ENCODE measurements around the gene SDC3. TPM values are rescaled to one million over a fixed set of nuclear protein-coding genes. Genes with fewer than 3 reads are reported as not detected.

The SDC3 gene
- total RNA-seq, 4 donors from 2014 or later: 2.9 to 11.6 (median 5.1) TPM

- H3K36me3 ChIP-seq: peaks cover 0 to 10% (median 0%) of the 10 kb centered on the region in 3 donors
- H3K27ac ChIP-seq: no peak overlapping the region
- intact Hi-C loops (cut with DNase I): no loop called here
- H3K27me3 ChIP-seq: peaks cover 0 to 6% (median 0%) of the 10 kb centered on the region in 4 donors
- TF ChIP-seq CTCF (IDR thresholded peaks at IDR 0.05): no peak
- no peak for TF ChIP-seq POLR2A (IDR thresholded peaks at IDR 0.05)
- no peak for DNase-seq
- peaks cover under 1 to 8% (median 2%) of the 10 kb centered on the region in 3 donors for H3K9me3 ChIP-seq
- no peak overlapping the region for H3K4me3 ChIP-seq
- no peaks in the 10 kb centered on the region for H3K4me1 ChIP-seq
- WGBS, 2 donors: 81 to 100% methylated on average over 2 to 3 of the region's 4 CpGs
Measured at GRCh38 chr1:30867537-30867936, 41.0 kb downstream of the SDC3 start.

- H3K4me3 ChIP-seq: no peak overlapping the region
- no peaks in the 10 kb centered on the region for H3K9me3 ChIP-seq
- peaks cover 0 to under 1% (median 0%) of the 10 kb centered on the region in 3 donors for H3K36me3 ChIP-seq
- H3K27ac ChIP-seq: no peak overlapping the region
- H3K27me3 ChIP-seq: peaks cover 0 to 6% (median 0%) of the 10 kb centered on the region in 4 donors
- intact Hi-C loops (cut with DNase I): no loop called here
- H3K4me1 ChIP-seq: no peaks in the 10 kb centered on the region
- TF ChIP-seq CTCF (IDR thresholded peaks at IDR 0.05) (no peak), POLR2A (IDR thresholded peaks at IDR 0.05) (no peak)
- 67 to 76% methylated on average over 2 of the region's 3 CpGs for WGBS, 2 donors
- DNase-seq: no peak
Measured at GRCh38 chr1:30866594-30866993, 42.0 kb downstream of the SDC3 start.

- Histone ChIP-seq H3K27me3 (peaks cover 0 to 6% (median 0%) of the 10 kb centered on the region in 4 donors), H3K4me3 (no peak overlapping the region), H3K4me1 (no peaks in the 10 kb centered on the region), H3K36me3 (no peaks in the 10 kb centered on the region), H3K9me3 (no peaks in the 10 kb centered on the region), H3K27ac (no peak overlapping the region)
- 74 to 81% methylated on average over 5 to 7 of the region's 7 CpGs for WGBS, 2 donors
- intact Hi-C loops (cut with DNase I): no loop called here
- TF ChIP-seq POLR2A (IDR thresholded peaks at IDR 0.05): no peak
- no peak for TF ChIP-seq CTCF (IDR thresholded peaks at IDR 0.05)
- no peak for DNase-seq
Measured at GRCh38 chr1:30864681-30865080, 43.9 kb downstream of the SDC3 start.

GRCh38 chr1:30863858-30864604 is 44.5 kb downstream of the SDC3 start:
- Histone ChIP-seq H3K9me3 (no peaks in the 10 kb centered on the region), H3K4me1 (peaks cover 0 to 2% (median 0%) of the 10 kb centered on the region in 3 donors), H3K36me3 (no peaks in the 10 kb centered on the region), H3K4me3 (no peak overlapping the region), H3K27me3 (peaks cover 0 to 6% (median 0%) of the 10 kb centered on the region in 4 donors), H3K27ac (no peak overlapping the region)
- 73 to 87% methylated on average over 7 to 8 of the region's 8 CpGs for WGBS, 2 donors
- no peak for DNase-seq
- intact Hi-C loops (cut with DNase I): no loop called here
- TF ChIP-seq CTCF (IDR thresholded peaks at IDR 0.05) (no peak), POLR2A (IDR thresholded peaks at IDR 0.05) (no peak)

- no peak for DNase-seq
- 80 to 84% methylated on average over 5 of the region's 5 CpGs for WGBS, 2 donors
- Histone ChIP-seq H3K4me3 (no peak overlapping the region), H3K36me3 (no peaks in the 10 kb centered on the region), H3K9me3 (no peaks in the 10 kb centered on the region), H3K4me1 (peaks cover 0 to 18% (median 0%) of the 10 kb centered on the region in 3 donors), H3K27me3 (peaks cover 0 to 13% (median 0%) of the 10 kb centered on the region in 4 donors), H3K27ac (no peak overlapping the region)
- intact Hi-C loops (cut with DNase I): no loop called here
- no peak for TF ChIP-seq POLR2A (IDR thresholded peaks at IDR 0.05)
- TF ChIP-seq CTCF (IDR thresholded peaks at IDR 0.05): no peak
Measured at GRCh38 chr1:30860320-30860652, 48.3 kb downstream of the SDC3 start.
